ENCODE data around the gene RABAC1. TPM values are rescaled to one million over a fixed set of nuclear protein-coding genes. Genes with fewer than 3 reads are reported as not detected.

RABAC1 gene
- total and polyA plus RNA-seq, 2 of the 4 experiments (the other 2 are of a cell fraction): 117 to 276 TPM

DNA sequence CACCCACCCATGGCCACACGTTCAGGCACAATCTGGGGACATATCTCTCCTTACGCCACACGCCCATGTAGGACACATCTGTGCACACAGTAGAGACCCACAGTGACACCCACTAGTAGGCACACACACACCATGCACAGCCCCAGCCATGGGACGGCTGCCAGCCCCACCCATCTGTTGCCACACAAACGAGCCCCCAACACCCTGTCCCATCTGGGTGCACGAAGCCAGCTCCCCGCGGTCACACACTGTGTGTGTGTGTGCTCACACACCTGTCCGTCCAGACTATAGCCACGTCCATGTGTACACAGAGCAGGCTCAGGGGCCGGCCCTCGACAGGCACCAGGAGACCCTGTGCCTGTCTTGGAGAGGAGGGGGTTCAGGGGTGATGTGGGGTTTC, 41.4 kb downstream of the RABAC1 start:
- intact Hi-C loops (cut with micrococcal nuclease) (no loop called here), dilution Hi-C loops (cut with HindIII; ENCODE audit: low sequenced_read_pairs, unreplicated experiment) (no loop called here), in situ Hi-C loops (cut with MboI; ENCODE audit: low sequenced_read_pairs) (no loop called here)
- TF ChIP-seq RCOR1 (IDR thresholded peaks at IDR 0.05; ENCODE audit: insufficient replicate concordance, low read length) (no peak), MAZ (IDR thresholded peaks at IDR 0.05; ENCODE audit: borderline replicate concordance, low read depth, low read length) (no peak), BHLHE40 (IDR thresholded peaks at IDR 0.05; ENCODE audit: low read depth, low read length) (no peak), CHD1 (IDR thresholded peaks at IDR 0.05; ENCODE audit: low read depth, low read length) (no peak), MAFK (IDR thresholded peaks at IDR 0.05; ENCODE audit: low read depth, low read length) (no peak), MXI1 (IDR thresholded peaks at IDR 0.05; ENCODE audit: borderline replicate concordance, low read depth, low read length) (no peak), RAD21 (IDR thresholded peaks at IDR 0.05; ENCODE audit: low read length) (no peak), RFX5 (IDR thresholded peaks at IDR 0.05; ENCODE audit: low read depth, low read length) (no peak), CEBPB (IDR thresholded peaks at IDR 0.05; ENCODE audit: low read depth, low read length) (no peak), POLR2A (IDR thresholded peaks at IDR 0.05; ENCODE audit: low read depth, low read length) (no peak), NFE2L2 (IDR thresholded peaks at IDR 0.05; ENCODE audit: low read depth, low read length) (no peak), FOS (IDR thresholded peaks at IDR 0.05; ENCODE audit: low read depth, low read length) (no peak), SMC3 (IDR thresholded peaks at IDR 0.05; ENCODE audit: low read depth, low read length) (no peak)
- TF ChIP-seq, protein P1, sequence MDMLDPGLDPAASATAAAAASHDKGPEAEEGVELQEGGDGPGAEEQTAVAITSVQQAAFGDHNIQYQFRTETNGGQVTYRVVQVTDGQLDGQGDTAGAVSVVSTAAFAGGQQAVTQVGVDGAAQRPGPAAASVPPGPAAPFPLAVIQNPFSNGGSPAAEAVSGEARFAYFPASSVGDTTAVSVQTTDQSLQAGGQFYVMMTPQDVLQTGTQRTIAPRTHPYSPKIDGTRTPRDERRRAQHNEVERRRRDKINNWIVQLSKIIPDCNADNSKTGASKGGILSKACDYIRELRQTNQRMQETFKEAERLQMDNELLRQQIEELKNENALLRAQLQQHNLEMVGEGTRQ (IDR thresholded peaks at IDR 0.05; ENCODE audit: low read depth, low read length): no peak
- TF ChIP-seq, protein P2, sequence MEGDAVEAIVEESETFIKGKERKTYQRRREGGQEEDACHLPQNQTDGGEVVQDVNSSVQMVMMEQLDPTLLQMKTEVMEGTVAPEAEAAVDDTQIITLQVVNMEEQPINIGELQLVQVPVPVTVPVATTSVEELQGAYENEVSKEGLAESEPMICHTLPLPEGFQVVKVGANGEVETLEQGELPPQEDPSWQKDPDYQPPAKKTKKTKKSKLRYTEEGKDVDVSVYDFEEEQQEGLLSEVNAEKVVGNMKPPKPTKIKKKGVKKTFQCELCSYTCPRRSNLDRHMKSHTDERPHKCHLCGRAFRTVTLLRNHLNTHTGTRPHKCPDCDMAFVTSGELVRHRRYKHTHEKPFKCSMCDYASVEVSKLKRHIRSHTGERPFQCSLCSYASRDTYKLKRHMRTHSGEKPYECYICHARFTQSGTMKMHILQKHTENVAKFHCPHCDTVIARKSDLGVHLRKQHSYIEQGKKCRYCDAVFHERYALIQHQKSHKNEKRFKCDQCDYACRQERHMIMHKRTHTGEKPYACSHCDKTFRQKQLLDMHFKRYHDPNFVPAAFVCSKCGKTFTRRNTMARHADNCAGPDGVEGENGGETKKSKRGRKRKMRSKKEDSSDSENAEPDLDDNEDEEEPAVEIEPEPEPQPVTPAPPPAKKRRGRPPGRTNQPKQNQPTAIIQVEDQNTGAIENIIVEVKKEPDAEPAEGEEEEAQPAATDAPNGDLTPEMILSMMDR (conservative IDR thresholded peaks at IDR 0.05; ENCODE audit: low read depth, low read length): no peak
- TF ChIP-seq, protein P3, sequence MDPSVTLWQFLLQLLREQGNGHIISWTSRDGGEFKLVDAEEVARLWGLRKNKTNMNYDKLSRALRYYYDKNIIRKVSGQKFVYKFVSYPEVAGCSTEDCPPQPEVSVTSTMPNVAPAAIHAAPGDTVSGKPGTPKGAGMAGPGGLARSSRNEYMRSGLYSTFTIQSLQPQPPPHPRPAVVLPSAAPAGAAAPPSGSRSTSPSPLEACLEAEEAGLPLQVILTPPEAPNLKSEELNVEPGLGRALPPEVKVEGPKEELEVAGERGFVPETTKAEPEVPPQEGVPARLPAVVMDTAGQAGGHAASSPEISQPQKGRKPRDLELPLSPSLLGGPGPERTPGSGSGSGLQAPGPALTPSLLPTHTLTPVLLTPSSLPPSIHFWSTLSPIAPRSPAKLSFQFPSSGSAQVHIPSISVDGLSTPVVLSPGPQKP (IDR thresholded peaks at IDR 0.05; ENCODE audit: borderline replicate concordance, low read depth, low read length): no peak
- DNase-seq: no peak
- Histone ChIP-seq H2AFZ (replicated peaks; ENCODE audit: low read length, poor library complexity) (no peak overlapping the region), H4K5ac (ENCODE audit: low read depth, low read length) (no peak overlapping the region), H3K27me3 (ENCODE audit: control insufficient read depth, insufficient read depth, low read length) (peaks cover 84% of the 10 kb centered on the region), H3K4me2 (ENCODE audit: low read depth, low read length) (no peak overlapping the region), H3K4me1 (ENCODE audit: control insufficient read depth, insufficient read depth, low read length) (0 out of 2 replicates have a peak, but pooled peaks cover 2% of the 10 kb centered on the region), H3K23ac (ENCODE audit: low read depth, low read length) (no peak overlapping the region), H3K9me3 (ENCODE audit: control insufficient read depth, insufficient read depth, low read length) (no peaks in the 10 kb centered on the region), H3K9ac (ENCODE audit: low read depth, low read length) (no peak overlapping the region), H3K79me1 (ENCODE audit: low read depth in 1 of 2, low read length in 2 of 2) (no peaks in the 10 kb centered on the region), H4K8ac (ENCODE audit: low read depth in 2 of 2, low read length in 2 of 2) (no peak overlapping the region), H3K27ac (ENCODE audit: insufficient read depth, low read length) (no peak overlapping the region), H2BK20ac (ENCODE audit: low read depth, low read length) (no peak overlapping the region), H3K4me3 (ENCODE audit: insufficient read depth, low read depth, low read length) (no peak overlapping the region), H2BK15ac (ENCODE audit: low read depth, low read length) (no peak overlapping the region), H3K14ac (replicated peaks; ENCODE audit: low read depth, low read length) (no peak overlapping the region), H3K9me1 (ENCODE audit: insufficient read depth, low read length) (peaks cover 20% of the 10 kb centered on the region), H2BK5ac (ENCODE audit: low read depth, low read length, poor library complexity, severe bottlenecking) (no peak overlapping the region), H2BK120ac (ENCODE audit: low read depth, low read length) (no peak overlapping the region), H3K4ac (ENCODE audit: low read depth, low read length) (no peak overlapping the region), H3K56ac (ENCODE audit: extremely low read depth, insufficient read depth, low read length) (no peak overlapping the region), H3K18ac (ENCODE audit: low read depth, low read length) (no peak overlapping the region), H2AK5ac (ENCODE audit: low read depth, low read length) (no peak overlapping the region), H4K20me1 (ENCODE audit: insufficient read depth, low read length) (peaks cover 16% of the 10 kb centered on the region), H3K36me3 (ENCODE audit: control insufficient read depth, insufficient read depth, low read length) (no peaks in the 10 kb centered on the region), H2AK9ac (replicated peaks; ENCODE audit: low read depth, low read length, poor library complexity) (no peak overlapping the region), H4K91ac (ENCODE audit: insufficient read depth, low read depth, low read length) (no peak overlapping the region)
- ATAC-seq (ENCODE audit: low read depth): no peak
- no TSS peak for BruUV-seq (replicated peaks)
- WGBS, 2 experiments (ENCODE audit: extremely low coverage in 2 of 2, insufficient read length in 1 of 2): 52% methylated on average over 3 of the region's 12 CpGs; no CpG with 5 or more reads in 1 of the 2 experiments
- ChIA-PET POLR2A (ENCODE audit: unreplicated experiment) (no interaction called here), CTCF (no interaction called here)

Data from IMR-90 (cell line).